GM19238 (cell line): ENCODE data around the gene NEK9.

Experiments
- DNase-seq: peaks from one replicate; pipeline ENCODE4 v3.0.0; 2011; ENCODE audit warnings: low spot score; ENCODE audit not compliant: insufficient read length

The NEK9 gene

GRCh38 chr14:75040507-75040906, 86.3 kb downstream of the NEK9 start:
- DNase-seq = no peak

GRCh38 chr14:75032939-75033338, 93.9 kb downstream of the NEK9 start:
- DNase-seq = no peak

- DNase-seq = no peak
Observed at GRCh38 chr14:75030147-75030546, 96.7 kb downstream of the NEK9 start.
